IPS-18a (cell line): ENCODE results near the gene EFR3B.
"Not testable (repeated sequence)": the region's sequence is repeated elsewhere in the genome, so short reads cannot be mapped to it uniquely, and the experiment has no call there.

Experiments
- H3K27ac ChIP-seq: one replicate; pipeline ENCODE4 v1.5.1; 2013; ENCODE audit warnings: low read length
- H3K27me3 ChIP-seq: one replicate; pipeline ENCODE4 v1.6.1; 2013; ENCODE audit warnings: mild to moderate bottlenecking, low read length; ENCODE audit not compliant: control insufficient read depth, insufficient read depth
- H3K36me3 ChIP-seq: one replicate; pipeline ENCODE4 v1.6.1; 2013; ENCODE audit warnings: low read depth, low read length; ENCODE audit not compliant: control insufficient read depth
- H3K4me1 ChIP-seq: one replicate; pipeline ENCODE4 v1.6.1; 2013; ENCODE audit warnings: low read depth, low read length; ENCODE audit not compliant: control insufficient read depth
- H3K4me3 ChIP-seq: one replicate; pipeline ENCODE4 v1.5.1; 2013; ENCODE audit warnings: low read length
- H3K9ac ChIP-seq: one replicate; pipeline ENCODE4 v1.6.1; 2013; ENCODE audit warnings: mild to moderate bottlenecking, low read length, moderate library complexity
- H3K9me3 ChIP-seq: one replicate; pipeline ENCODE4 v1.6.1; 2013; ENCODE audit warnings: low read depth, low read length; ENCODE audit not compliant: control insufficient read depth

Gene EFR3B

DNA sequence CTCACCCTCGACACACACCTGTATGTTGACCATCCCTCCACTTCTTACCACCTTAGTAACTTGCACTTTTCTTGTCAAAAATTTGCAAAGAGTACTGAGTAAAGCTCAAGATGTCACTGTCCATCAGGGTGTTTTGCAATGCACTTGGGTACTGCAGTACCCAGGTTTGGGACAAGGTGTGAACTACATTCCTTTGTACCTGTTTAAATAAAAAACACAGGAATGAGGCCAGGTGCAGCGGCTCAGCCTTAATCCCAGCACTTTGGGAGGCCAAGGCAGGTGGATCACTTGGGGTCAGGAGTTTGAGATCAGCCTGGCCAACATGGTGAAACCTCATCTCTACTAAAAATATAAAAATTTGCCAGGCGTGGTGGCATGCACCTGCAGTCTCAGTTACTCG lies 98.7 kb downstream of the EFR3B start:
- H3K4me3 ChIP-seq, H3K9ac ChIP-seq, H3K27ac ChIP-seq, H3K4me1 ChIP-seq, H3K27me3 ChIP-seq, H3K9me3 ChIP-seq: not testable (repeated sequence)
- H3K36me3 ChIP-seq: peaks cover 11% of the 10 kb centered on the region

- Histone ChIP-seq H3K9ac (no peak overlapping the region), H3K27me3 (no peaks in the 10 kb centered on the region), H3K4me3 (no peak overlapping the region), H3K36me3 (peaks cover 11% of the 10 kb centered on the region), H3K27ac (no peak overlapping the region), H3K4me1 (no peaks in the 10 kb centered on the region), H3K9me3 (no peaks in the 10 kb centered on the region)
Observed at GRCh38 chr2:25141120-25141519, 99.2 kb downstream of the EFR3B start.

- no peak overlapping the region for H3K4me3 ChIP-seq
- H3K27ac ChIP-seq: no peak overlapping the region
- no peaks in the 10 kb centered on the region for H3K27me3 ChIP-seq
Observed at GRCh38 chr2:25145803-25146202, 103.9 kb downstream of the EFR3B start.

DNA sequence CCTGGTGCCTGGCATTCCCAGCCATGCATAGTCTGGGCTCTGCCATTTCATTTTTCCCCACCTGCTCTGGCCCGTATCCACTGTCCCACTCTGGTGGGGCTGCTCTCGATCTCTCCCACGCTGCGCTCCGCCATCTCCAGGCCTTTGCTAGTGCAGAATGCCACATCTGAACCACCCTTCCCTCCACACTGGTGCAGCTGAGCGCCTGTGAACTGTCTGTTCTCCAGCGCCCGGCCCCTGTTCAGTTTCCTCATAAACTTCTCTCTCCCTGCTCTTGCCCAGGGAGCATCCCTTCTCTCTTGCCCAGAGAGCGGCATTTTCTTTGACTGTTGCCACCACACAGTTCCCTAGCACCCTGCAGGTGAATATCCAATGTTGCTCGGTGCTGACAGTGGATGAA lies 105.0 kb downstream of the EFR3B start:
- H3K27me3 ChIP-seq: no peaks in the 10 kb centered on the region
- no peak overlapping the region for H3K4me3 ChIP-seq

More at GRCh38 chr2:25145803-25146202, 103.9 kb downstream of the EFR3B start:
- H3K9me3 ChIP-seq: no peaks in the 10 kb centered on the region
- H3K4me1 ChIP-seq: no peaks in the 10 kb centered on the region
- no peak overlapping the region for H3K9ac ChIP-seq
- H3K36me3 ChIP-seq: peaks cover 11% of the 10 kb centered on the region

DNA sequence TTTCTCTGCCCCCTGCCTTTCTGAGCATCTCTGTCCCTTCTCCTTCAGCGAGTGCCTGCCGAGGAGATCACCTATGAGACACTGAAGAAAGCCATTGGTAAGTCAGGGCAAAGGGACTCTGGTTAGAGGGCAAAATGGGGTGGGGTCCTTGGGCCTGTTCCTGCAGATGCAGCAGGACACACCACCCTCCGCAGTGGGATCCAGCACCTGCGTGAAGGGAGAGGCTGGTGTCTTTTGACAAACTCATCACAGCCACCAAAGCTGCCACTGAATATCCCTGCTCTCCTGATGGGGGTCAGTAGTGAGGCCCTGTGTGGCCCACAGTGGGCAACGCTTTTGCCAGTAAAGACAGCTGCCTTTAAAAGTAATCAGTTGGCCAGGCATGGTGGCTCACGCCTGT lies 107.8 kb downstream of the EFR3B start:
- peaks cover 6% of the 10 kb centered on the region for H3K36me3 ChIP-seq
- no peaks in the 10 kb centered on the region for H3K9me3 ChIP-seq
- H3K9ac ChIP-seq: no peak overlapping the region
- no peak overlapping the region for H3K4me3 ChIP-seq
- no peak overlapping the region for H3K27ac ChIP-seq
- no peaks in the 10 kb centered on the region for H3K27me3 ChIP-seq
- no peaks in the 10 kb centered on the region for H3K4me1 ChIP-seq

More for the DNA sequence above, 105.0 kb downstream of the EFR3B start:
- Histone ChIP-seq H3K9ac (no peak overlapping the region), H3K9me3 (no peaks in the 10 kb centered on the region), H3K4me1 (no peaks in the 10 kb centered on the region), H3K27ac (no peak overlapping the region), H3K36me3 (peaks cover 11% of the 10 kb centered on the region)

GRCh38 chr2:25150993-25151392 lies 109.1 kb downstream of the EFR3B start:
- H3K27me3 ChIP-seq, H3K36me3 ChIP-seq, H3K9me3 ChIP-seq, H3K27ac ChIP-seq, H3K4me3 ChIP-seq, H3K9ac ChIP-seq, H3K4me1 ChIP-seq: not testable (repeated sequence)

GRCh38 chr2:25151718-25152117 lies 109.8 kb downstream of the EFR3B start:
- Histone ChIP-seq H3K36me3 (no peaks in the 10 kb centered on the region), H3K27me3 (no peaks in the 10 kb centered on the region), H3K4me3 (no peak overlapping the region), H3K9ac (no peak overlapping the region), H3K9me3 (no peaks in the 10 kb centered on the region), H3K27ac (no peak overlapping the region), H3K4me1 (no peaks in the 10 kb centered on the region)

GRCh38 chr2:25155401-25155800 lies 113.5 kb downstream of the EFR3B start:
- H3K4me3 ChIP-seq: no peak overlapping the region
- H3K27me3 ChIP-seq: no peaks in the 10 kb centered on the region

GRCh38 chr2:25158096-25158852 lies 116.4 kb downstream of the EFR3B start:
- Histone ChIP-seq H3K27me3 (no peaks in the 10 kb centered on the region), H3K36me3 (no peaks in the 10 kb centered on the region), H3K4me3 (no peak overlapping the region), H3K9me3 (no peaks in the 10 kb centered on the region), H3K27ac (no peak overlapping the region), H3K4me1 (peaks cover 16% of the 10 kb centered on the region), H3K9ac (no peak overlapping the region)

More at GRCh38 chr2:25155401-25155800, 113.5 kb downstream of the EFR3B start:
- Histone ChIP-seq H3K36me3 (no peaks in the 10 kb centered on the region), H3K9ac (no peak overlapping the region), H3K4me1 (peaks cover 13% of the 10 kb centered on the region), H3K9me3 (no peaks in the 10 kb centered on the region), H3K27ac (no peak overlapping the region)

- Histone ChIP-seq H3K27ac (no peak overlapping the region), H3K9me3 (no peaks in the 10 kb centered on the region), H3K27me3 (no peaks in the 10 kb centered on the region), H3K36me3 (no peaks in the 10 kb centered on the region), H3K4me3 (no peak overlapping the region), H3K9ac (no peak overlapping the region), H3K4me1 (peaks cover 16% of the 10 kb centered on the region)
Observed at GRCh38 chr2:25159949-25160348, 118.1 kb downstream of the EFR3B start.

DNA sequence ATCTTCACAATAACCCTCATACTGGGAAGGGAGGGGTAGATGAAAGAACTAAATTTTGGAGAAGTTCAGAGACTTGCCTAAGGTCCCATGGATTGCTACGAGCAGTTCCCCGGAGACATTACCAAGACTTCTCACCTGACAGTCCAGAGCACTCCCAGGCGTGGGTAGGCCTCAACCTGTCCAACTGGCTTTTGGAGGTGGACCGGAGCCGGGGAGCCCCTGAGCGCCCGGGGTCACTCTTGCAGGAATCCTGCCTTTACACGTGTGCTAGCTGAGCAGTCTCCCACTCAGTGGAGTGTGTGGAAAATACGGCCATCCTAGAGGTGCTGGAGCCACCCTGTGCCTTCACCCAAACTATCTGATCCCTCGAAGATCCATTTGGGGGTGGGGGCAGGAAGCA lies 118.5 kb downstream of the EFR3B start:
- Histone ChIP-seq H3K9ac (no peak overlapping the region), H3K4me3 (no peak overlapping the region), H3K27ac (no peak overlapping the region), H3K36me3 (no peaks in the 10 kb centered on the region), H3K4me1 (peaks cover 16% of the 10 kb centered on the region), H3K27me3 (no peaks in the 10 kb centered on the region), H3K9me3 (no peaks in the 10 kb centered on the region)

GRCh38 chr2:25161055-25161781 lies 119.3 kb downstream of the EFR3B start:
- H3K4me1 ChIP-seq: peaks cover 16% of the 10 kb centered on the region
- H3K27me3 ChIP-seq: peaks cover 5% of the 10 kb centered on the region
- no peaks in the 10 kb centered on the region for H3K9me3 ChIP-seq
- H3K9ac ChIP-seq: no peak overlapping the region
- H3K4me3 ChIP-seq: no peak overlapping the region
- H3K36me3 ChIP-seq: no peaks in the 10 kb centered on the region
- H3K27ac ChIP-seq: no peak overlapping the region
